Subcutaneous abdominal adipose tissue (tissue), 5 donors: ENCODE results near the gene HS1BP3.
A peak's percentile ranks its signal among the peaks of the same experiment; 100 is the strongest.

ENCODE experiments used
- H3K27ac ChIP-seq: one replicate; pipeline ENCODE4 v1.7.0; 2013; ENCODE audit warnings: low read depth, mild to moderate bottlenecking, inconsistent platforms, low read length, moderate library complexity
- H3K27me3 ChIP-seq, 5 donors: one replicate each; pipeline ENCODE4 v1.7.0; 2013; ENCODE audit warnings: low read length in 5 of 5, inconsistent platforms in 1 of 5; ENCODE audit not compliant: control insufficient read depth in 5 of 5, insufficient read depth in 4 of 5
- H3K36me3 ChIP-seq, 5 donors: one replicate each; pipeline ENCODE4 v1.7.0; 2013; ENCODE audit warnings: low read length in 5 of 5; ENCODE audit not compliant: control insufficient read depth in 5 of 5, insufficient read depth in 5 of 5
- H3K4me1 ChIP-seq, 5 donors: one replicate each; pipeline ENCODE4 v1.7.0; 2013; ENCODE audit warnings: low read length in 5 of 5, mild to moderate bottlenecking in 3 of 5, moderate library complexity in 1 of 5; ENCODE audit not compliant: control insufficient read depth in 5 of 5, insufficient read depth in 5 of 5
- H3K4me3 ChIP-seq, 5 donors: one replicate each; pipeline ENCODE4 v1.7.0; 2013; ENCODE audit warnings: low read length in 5 of 5, low read depth in 1 of 5
- H3K9ac ChIP-seq, 5 donors: one replicate each; pipeline ENCODE4 v1.7.0; 2013; ENCODE audit warnings: low read length in 5 of 5, mild to moderate bottlenecking in 4 of 5, moderate library complexity in 3 of 5
- H3K9me3 ChIP-seq, 5 donors: one replicate each; pipeline ENCODE4 v1.7.0; 2013; ENCODE audit warnings: low read length in 5 of 5; ENCODE audit not compliant: control insufficient read depth in 5 of 5
- donor health status: healthy.
- donor health status: healthy.
- donor health status: healthy.
- donor health status: healthy.
- donor health status: healthy.

Gene HS1BP3

DNA sequence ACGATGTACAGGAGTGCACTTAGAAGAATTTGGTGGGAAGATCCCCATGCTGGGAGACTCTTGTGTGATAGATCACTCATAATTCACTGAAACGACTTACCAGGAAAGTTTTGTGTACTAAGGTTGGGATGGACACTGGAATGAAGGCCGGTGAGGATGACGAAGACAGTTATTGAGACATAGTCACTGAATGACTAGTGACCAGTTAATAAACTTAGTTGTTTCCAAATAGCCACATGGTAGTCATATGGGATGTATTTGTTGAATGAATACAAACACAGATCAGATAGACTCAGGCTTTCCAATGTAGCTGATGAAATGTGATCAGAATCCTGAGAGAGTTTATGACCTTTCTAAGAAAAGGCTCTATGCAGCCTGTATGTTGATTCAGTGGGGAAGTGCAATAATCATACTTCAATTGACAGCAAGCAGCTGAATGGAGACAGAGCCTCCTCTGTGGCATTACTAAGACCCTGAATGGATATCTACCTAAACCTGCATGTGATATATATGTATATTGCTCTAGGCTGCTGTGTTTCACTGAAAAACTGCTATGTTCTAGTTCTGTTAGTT, 36.4 kb upstream of the HS1BP3 start:
- no peaks in the 10 kb centered on the region for H3K4me1 ChIP-seq
- no peak overlapping the region for H3K27ac ChIP-seq
- H3K4me3 ChIP-seq: no peak overlapping the region
- peaks cover 23 to 49% (median 31%) of the 10 kb centered on the region in 5 donors for H3K36me3 ChIP-seq
- H3K9me3 ChIP-seq: no peaks in the 10 kb centered on the region
- H3K9ac ChIP-seq: no peak overlapping the region
- no peaks in the 10 kb centered on the region for H3K27me3 ChIP-seq

DNA sequence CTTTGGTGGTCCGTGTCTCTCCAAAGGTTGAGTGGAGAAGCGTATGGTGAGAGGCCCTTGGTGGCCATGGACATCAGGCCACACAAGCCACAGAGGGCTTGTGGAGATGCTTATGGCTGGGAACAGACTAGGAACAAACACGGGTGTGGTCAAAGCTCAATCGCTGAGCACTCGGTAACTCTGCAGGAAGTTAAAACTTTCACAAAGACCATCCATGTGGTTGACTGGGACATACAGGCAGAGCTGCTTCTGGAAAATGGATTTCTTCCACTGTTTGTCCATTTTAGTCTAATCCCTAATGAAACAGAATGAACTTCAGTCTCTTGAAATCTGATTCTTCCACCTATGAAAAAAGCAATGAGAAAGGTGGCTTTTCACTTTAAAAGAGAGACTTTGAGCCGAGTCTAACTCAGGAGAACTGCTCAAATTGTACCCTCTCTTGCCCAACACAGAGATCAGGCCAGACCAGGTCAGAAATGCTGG, 33.7 kb upstream of the HS1BP3 start:
- peaks cover 21 to 60% (median 35%) of the 10 kb centered on the region in 5 donors for H3K36me3 ChIP-seq
- no peak overlapping the region for H3K9ac ChIP-seq
- no peak overlapping the region for H3K27ac ChIP-seq
- no peaks in the 10 kb centered on the region for H3K27me3 ChIP-seq
- H3K9me3 ChIP-seq: no peaks in the 10 kb centered on the region
- no peaks in the 10 kb centered on the region for H3K4me1 ChIP-seq
- no peak overlapping the region for H3K4me3 ChIP-seq

DNA sequence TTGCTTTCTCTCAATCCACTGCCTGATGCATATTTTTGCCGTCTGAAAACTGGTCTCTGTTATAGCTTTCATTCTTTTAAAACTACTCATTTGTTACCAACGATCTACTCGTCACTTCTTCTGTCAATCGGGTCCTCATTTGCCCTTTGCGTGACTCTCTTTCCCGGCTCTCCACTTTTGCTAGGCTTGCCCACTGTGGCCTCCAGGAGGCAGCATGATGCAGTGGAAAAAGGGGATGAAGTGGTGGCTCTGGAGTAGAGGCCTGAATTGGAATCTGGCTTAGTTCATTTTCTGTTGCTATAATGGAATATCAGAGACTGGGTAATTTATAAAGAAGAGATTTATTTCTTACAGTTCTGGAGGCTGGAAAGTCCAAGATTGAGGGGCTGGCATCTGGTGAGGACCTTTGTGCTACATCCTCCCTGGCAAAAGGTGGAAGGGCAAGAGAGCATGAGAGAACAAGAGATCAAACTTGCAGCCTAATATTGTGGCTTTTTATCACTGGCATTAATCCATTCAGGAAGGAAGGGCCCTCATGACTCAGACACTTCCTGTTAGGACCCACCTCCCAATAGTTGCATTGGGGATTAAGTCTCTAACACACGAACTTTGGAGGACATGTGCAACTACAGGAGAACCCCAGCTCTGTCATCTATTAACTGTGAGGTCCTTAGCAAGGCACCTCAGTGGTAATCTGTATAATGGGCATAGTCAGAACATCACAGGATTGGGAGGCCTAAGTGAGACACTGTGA, 31.4 kb upstream of the HS1BP3 start:
- Histone ChIP-seq H3K27me3 (no peaks in the 10 kb centered on the region), H3K36me3 (peaks cover 13 to 47% (median 30%) of the 10 kb centered on the region in 5 donors), H3K27ac (no peak overlapping the region), H3K4me1 (peaks cover 0 to 3% (median 0%) of the 10 kb centered on the region in 5 donors), H3K9ac (no peak overlapping the region), H3K4me3 (no peak overlapping the region), H3K9me3 (no peaks in the 10 kb centered on the region)

DNA sequence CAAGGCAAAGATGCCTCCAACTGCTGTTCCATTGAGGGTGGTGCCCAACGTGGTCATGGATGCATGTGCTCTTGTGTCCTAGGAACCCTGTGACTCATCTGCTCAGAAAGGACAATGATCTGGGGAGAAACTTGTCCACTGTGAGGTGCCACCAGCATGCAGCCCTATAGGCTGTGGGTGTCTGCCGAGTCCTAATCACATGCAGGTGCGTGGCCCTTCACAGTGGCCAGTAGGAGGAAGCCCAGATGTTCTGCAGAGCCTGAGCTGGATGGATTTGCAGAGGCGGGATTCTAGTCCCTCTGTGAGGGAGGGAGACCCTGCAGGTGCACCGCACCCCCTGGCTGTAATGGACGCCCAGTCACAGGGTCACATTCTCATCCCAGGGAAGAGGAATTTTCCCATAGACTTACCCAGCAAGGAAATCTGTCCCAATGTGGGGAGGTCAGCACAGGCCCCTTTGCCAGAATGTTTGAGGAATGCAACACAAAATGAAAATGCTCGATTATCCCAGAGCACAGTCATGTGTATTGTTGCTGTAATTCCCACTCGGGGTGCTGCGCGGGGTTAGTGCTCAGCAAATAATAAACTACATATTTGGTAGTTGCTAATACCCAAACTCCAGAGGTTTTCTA, 30.0 kb upstream of the HS1BP3 start:
- Histone ChIP-seq H3K4me3 (no peak overlapping the region), H3K9me3 (no peaks in the 10 kb centered on the region), H3K4me1 (peaks cover 0 to 4% (median 0%) of the 10 kb centered on the region in 5 donors), H3K9ac (no peak overlapping the region), H3K36me3 (peaks cover 5 to 32% (median 16%) of the 10 kb centered on the region in 5 donors), H3K27ac (no peak overlapping the region), H3K27me3 (no peaks in the 10 kb centered on the region)

DNA sequence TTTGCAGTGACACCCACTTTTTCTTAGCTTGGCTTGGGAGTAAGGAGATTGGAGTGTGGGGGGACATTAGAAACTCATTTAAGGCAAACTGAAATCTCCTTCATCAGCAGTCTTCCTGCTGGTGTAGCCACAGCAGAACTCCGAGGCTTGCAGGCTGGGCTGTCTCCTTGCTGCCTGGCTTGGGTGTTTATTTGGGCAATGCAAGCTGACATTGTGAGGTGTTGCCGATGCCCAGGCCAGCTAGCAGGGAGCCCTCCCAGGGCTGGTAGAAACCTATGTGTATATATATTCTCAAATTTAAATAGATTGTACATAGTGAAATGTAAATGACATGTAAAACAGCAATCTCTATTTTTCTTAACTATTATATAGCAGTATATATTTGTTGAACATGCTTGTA, 27.9 kb upstream of the HS1BP3 start:
- Histone ChIP-seq H3K9me3 (no peaks in the 10 kb centered on the region), H3K27ac (no peak overlapping the region), H3K36me3 (peaks cover 0 to 20% (median 12%) of the 10 kb centered on the region in 5 donors), H3K4me3 (no peak overlapping the region), H3K9ac (no peak overlapping the region), H3K4me1 (peaks cover 3 to 15% (median 11%) of the 10 kb centered on the region in 5 donors), H3K27me3 (peaks cover 0 to 12% (median 0%) of the 10 kb centered on the region in 5 donors)

DNA sequence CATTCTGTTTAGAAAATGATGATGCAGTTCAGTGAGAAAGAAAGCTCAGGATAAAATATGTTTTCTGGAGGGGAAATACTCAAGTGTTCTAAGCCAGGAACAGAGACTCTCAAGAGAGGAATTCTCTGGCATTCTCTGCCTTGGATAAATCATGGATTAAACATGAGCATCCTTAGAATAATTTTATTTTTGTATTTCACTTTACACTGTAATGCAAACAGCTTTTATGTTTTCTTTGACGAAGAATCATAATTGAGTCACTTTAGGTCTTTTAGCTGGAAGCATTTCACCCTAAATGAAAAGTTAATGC, 27.1 kb upstream of the HS1BP3 start:
- Histone ChIP-seq H3K36me3 (peaks cover 0 to 20% (median 7%) of the 10 kb centered on the region in 5 donors), H3K4me3 (no peak overlapping the region), H3K9ac (no peak overlapping the region), H3K4me1 (peaks cover 3 to 15% (median 11%) of the 10 kb centered on the region in 5 donors), H3K27ac (no peak overlapping the region), H3K9me3 (no peaks in the 10 kb centered on the region), H3K27me3 (peaks cover 0 to 15% (median 0%) of the 10 kb centered on the region in 5 donors)

DNA sequence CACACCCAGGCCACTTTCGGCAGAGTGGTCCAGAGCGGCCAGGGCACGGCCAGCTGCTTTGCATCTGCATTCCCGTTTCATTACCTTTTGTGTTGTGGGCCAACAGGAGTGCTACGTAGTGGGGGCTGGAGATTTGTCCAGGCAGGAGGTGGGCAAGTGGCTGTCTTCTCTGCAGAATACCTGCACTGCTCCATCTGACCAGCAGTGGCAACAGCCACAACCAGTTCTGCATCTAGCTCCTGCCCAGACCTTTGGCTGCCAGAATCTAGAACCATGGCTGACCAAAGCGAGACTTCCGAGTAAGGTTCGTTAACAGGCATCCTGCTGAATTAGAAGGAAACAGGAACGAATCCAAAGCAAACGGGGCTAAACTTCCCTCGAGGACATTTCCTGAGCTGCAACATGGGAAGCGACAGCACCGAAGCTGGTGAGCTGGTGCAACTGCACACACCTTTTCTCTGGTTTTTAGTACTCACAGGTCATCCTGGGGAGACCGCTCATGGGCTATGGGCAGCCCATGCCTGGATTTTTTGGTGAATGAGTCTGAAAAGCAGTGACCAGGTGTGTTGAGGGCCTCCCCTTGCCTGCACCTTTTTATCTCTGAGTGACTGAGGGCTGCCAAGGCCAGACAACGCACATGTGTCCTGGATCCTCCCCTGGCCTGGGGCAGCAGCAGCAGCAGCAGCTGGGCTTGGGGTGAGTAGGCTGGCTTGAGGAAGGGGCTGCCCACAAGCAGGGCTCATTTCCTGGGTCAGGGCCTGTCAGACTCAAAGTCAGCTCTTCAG, 26.6 kb upstream of the HS1BP3 start:
- Histone ChIP-seq H3K4me3 (no peak overlapping the region), H3K9me3 (no peaks in the 10 kb centered on the region), H3K9ac (no peak overlapping the region), H3K27ac (no peak overlapping the region), H3K27me3 (peaks cover 4 to 20% (median 4%) of the 10 kb centered on the region in 5 donors), H3K4me1 (peaks cover 3 to 15% (median 11%) of the 10 kb centered on the region in 5 donors), H3K36me3 (peaks cover 0 to 20% (median 4%) of the 10 kb centered on the region in 5 donors)

DNA sequence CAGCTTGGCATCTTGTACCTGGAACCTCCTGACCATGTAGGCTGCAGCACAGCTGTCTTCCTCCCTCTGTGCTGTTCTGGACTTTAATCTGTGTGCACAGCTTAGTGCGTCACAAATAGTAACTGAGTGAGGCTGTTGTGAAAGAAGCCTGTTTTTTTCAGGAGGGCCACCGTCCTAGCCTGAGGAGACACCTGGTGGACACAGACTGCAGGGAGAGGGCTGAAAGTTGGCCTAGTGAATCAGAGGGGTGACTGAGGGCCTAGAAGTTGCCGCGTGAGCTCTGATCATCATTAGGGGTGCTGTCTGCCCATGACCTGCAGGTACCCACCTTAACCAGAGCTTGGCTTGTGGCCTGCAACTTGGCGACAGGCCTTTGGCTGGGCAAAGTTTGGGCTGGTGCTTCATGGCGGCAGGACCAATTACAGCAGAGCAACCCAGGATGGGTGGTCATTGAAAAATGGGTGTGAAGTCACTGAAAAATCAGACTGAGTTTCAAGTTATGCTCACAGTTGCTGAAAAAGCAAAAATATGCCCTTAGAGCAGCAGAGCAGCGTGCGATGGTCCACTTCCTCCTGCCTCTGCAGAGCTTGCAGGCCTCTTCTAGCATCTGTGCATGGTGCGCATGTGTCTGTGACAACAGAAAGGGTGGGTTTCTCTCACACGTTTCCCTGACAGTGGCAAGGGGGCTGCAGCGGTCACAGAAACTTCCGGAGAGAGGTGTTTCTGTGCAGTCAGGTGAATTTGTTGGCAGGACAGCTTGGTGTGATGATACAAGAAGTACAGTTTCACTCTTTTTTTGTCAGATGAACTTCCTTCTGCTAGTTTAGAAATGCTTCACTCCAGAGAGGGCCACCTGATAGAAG, 25.7 kb upstream of the HS1BP3 start:
- no peak overlapping the region for H3K27ac ChIP-seq
- H3K4me3 ChIP-seq: no peak overlapping the region
- H3K9ac ChIP-seq: no peak overlapping the region
- no peaks in the 10 kb centered on the region for H3K9me3 ChIP-seq
- peaks cover 9 to 27% (median 13%) of the 10 kb centered on the region in 5 donors for H3K27me3 ChIP-seq
- peaks cover 0 to 15% (median 4%) of the 10 kb centered on the region in 5 donors for H3K36me3 ChIP-seq
- H3K4me1 ChIP-seq: peaks cover 3 to 18% (median 13%) of the 10 kb centered on the region in 5 donors

DNA sequence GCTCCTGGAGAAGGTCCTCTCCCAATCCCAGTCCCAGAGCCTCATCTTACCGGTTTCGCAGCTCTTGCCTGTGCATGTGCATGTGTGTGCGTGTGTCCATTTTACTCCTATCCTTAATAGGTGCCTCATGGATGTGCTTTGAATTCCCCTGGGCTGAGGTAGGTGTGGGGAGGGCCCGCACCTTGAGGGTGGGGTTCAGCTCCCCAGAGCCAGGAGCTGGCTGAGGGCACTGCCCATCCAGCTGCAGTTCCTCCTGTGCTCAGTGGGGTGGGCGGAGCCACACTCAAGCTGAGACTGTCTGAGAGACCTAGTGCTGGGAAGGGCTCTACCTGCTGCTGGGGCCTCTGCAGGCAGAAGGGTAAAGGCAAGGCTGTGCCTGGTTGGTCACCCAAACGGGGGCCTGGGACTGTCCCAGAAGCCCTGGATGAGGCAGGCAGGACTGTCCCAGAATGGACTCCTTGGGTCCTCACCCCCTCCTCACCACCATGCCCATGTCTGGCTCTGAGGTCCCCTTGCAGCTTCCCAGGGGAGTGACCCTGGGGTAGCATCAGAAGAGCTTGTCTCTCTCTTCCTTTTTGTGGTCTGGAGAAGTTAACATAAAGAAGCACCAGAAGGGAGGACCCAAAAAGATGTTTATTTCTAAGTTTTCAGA, 24.9 kb upstream of the HS1BP3 start:
- H3K27me3 ChIP-seq: peaks cover 16 to 34% (median 20%) of the 10 kb centered on the region in 5 donors
- H3K4me3 ChIP-seq: no peak overlapping the region
- peaks cover 3 to 21% (median 19%) of the 10 kb centered on the region in 5 donors for H3K4me1 ChIP-seq
- no peak overlapping the region for H3K27ac ChIP-seq
- peaks cover 0 to 9% (median 2%) of the 10 kb centered on the region in 5 donors for H3K36me3 ChIP-seq
- peak overlapping the region in 1 of 5 donors; percentile 29 for H3K9ac ChIP-seq
- no peaks in the 10 kb centered on the region for H3K9me3 ChIP-seq
